Lower lobe of right lung (tissue), 2 donors: ENCODE data around the gene MAD1L1. TPM values are rescaled to one million over a fixed set of nuclear protein-coding genes. Genes with fewer than 3 reads are reported as not detected.

Experiments
- ATAC-seq, 2 donors: fragments of 200-7000 bp; cut with Tn5 transposase; one replicate each; pipeline ENCODE4 v1.9.1; 2020 to 2022; ENCODE audit warnings: mild to moderate bottlenecking in 2 of 2, moderate library complexity in 2 of 2
- DNase-seq: peaks from one replicate; pipeline ENCODE4 v3.0.0-alpha.2; 2020
- H3K27ac ChIP-seq: fragments of 200-600 bp; one replicate; pipeline ENCODE4 v1.8.0; 2022
- H3K27me3 ChIP-seq: fragments of 200-600 bp; one replicate; pipeline ENCODE4 v1.8.0; 2022; ENCODE audit warnings: low read depth
- H3K36me3 ChIP-seq: fragments of 200-600 bp; one replicate; pipeline ENCODE4 v1.8.0; 2022; ENCODE audit warnings: mild to moderate bottlenecking
- H3K4me1 ChIP-seq: fragments of 200-600 bp; one replicate; pipeline ENCODE4 v1.8.0; 2022
- H3K4me3 ChIP-seq: fragments of 200-600 bp; one replicate; pipeline ENCODE4 v1.8.0; 2022; ENCODE audit warnings: mild to moderate bottlenecking
- H3K9me3 ChIP-seq: fragments of 200-600 bp; one replicate; pipeline ENCODE4 v1.8.0; 2022
- CTCF ChIP-seq: fragments of 200-600 bp; IDR thresholded peaks from one replicate; pipeline ENCODE4 v1.8.0; 2022; ENCODE audit warnings: antibody characterized with exemption, mild to moderate bottlenecking
- intact Hi-C: fragments of 100-400 bp; cut with DNase I; formaldehyde crosslinking; loops from one replicate; pipeline ENCODE4 v1.11.0; 2022
- total RNA-seq: library from RNA; stranded (reverse); fragmentation: NEBNext Ultra II Directional; extraction: Animal tissue kit (Norgen Biotek cat#: 25700); gene quantifications from one replicate; pipeline ENCODE4 v1.2.1, GENCODE V29; 2021
- donor health status: DM: no; HTN: yes; CAD: no; lungs with severe emphysema.

Gene MAD1L1
- total RNA-seq, 1 donor from 2014 or later = 44.5 TPM

GRCh38 chr7:2219136-2219535 is 13.6 kb downstream of the MAD1L1 start:
- H3K36me3 ChIP-seq = peaks cover 93% of the 10 kb centered on the region
- no peak overlapping the region for H3K4me3 ChIP-seq
- H3K4me1 ChIP-seq = peaks cover 1% of the 10 kb centered on the region
- no peaks in the 10 kb centered on the region for H3K9me3 ChIP-seq
- no peak for TF ChIP-seq CTCF
- H3K27ac ChIP-seq = no peak overlapping the region
- ATAC-seq = no peak
- intact Hi-C loops = no loop called here
- no peak for DNase-seq
- H3K27me3 ChIP-seq = no peaks in the 10 kb centered on the region

- no peak for TF ChIP-seq CTCF
- ATAC-seq (no peak), DNase-seq (no peak)
- Histone ChIP-seq H3K4me1 (no peaks in the 10 kb centered on the region), H3K9me3 (no peaks in the 10 kb centered on the region), H3K27me3 (no peaks in the 10 kb centered on the region), H3K36me3 (peaks cover 94% of the 10 kb centered on the region), H3K27ac (no peak overlapping the region), H3K4me3 (no peak overlapping the region)
- intact Hi-C loops = no loop called here
Observed at GRCh38 chr7:2218444-2218785, 14.3 kb downstream of the MAD1L1 start.

GRCh38 chr7:2217716-2218443 is 14.9 kb downstream of the MAD1L1 start:
- Histone ChIP-seq H3K36me3 (peaks cover 94% of the 10 kb centered on the region), H3K4me3 (no peak overlapping the region), H3K27ac (no peak overlapping the region), H3K9me3 (no peaks in the 10 kb centered on the region), H3K4me1 (no peaks in the 10 kb centered on the region), H3K27me3 (no peaks in the 10 kb centered on the region)
- no peak for TF ChIP-seq CTCF
- intact Hi-C loops = no loop called here
- no peak for DNase-seq
- ATAC-seq = no peak

GRCh38 chr7:2217206-2217605 is 15.5 kb downstream of the MAD1L1 start:
- Histone ChIP-seq H3K27ac (no peak overlapping the region), H3K4me1 (no peaks in the 10 kb centered on the region), H3K9me3 (no peaks in the 10 kb centered on the region), H3K27me3 (no peaks in the 10 kb centered on the region), H3K4me3 (no peak overlapping the region), H3K36me3 (peaks cover 94% of the 10 kb centered on the region)
- ATAC-seq = no peak
- DNase-seq = no peak
- TF ChIP-seq CTCF = no peak
- intact Hi-C loops = no loop called here

GRCh38 chr7:2215851-2216250 is 16.9 kb downstream of the MAD1L1 start:
- no peak overlapping the region for H3K27ac ChIP-seq
- H3K4me3 ChIP-seq = no peak overlapping the region
- no peak for ATAC-seq
- intact Hi-C loops = no loop called here
- DNase-seq = no peak
- no peaks in the 10 kb centered on the region for H3K4me1 ChIP-seq
- no peaks in the 10 kb centered on the region for H3K27me3 ChIP-seq
- no peaks in the 10 kb centered on the region for H3K9me3 ChIP-seq
- no peak for TF ChIP-seq CTCF
- H3K36me3 ChIP-seq = peaks cover 93% of the 10 kb centered on the region
